ENCODE data around the gene CDYL2.

DNA sequence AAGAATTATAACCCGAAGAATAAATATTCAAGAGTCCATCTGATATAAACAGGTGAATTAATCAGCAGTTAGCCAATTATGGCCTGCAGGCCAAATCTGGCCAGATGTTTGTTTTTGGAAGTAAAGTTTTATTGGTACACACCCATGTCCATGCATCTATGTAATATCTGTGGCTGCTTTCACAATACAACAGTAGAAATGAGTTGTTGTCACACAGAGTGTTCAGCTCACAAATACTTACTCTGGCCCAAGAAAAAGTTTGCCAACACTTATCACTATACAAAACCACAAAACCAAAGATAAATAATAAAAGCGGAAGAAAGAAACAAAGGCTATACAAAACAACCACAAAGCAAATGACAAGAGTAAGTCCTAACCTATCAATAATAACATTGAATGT is 109.4 kb downstream of the CDYL2 start:
- TF ChIP-seq, protein P1, sequence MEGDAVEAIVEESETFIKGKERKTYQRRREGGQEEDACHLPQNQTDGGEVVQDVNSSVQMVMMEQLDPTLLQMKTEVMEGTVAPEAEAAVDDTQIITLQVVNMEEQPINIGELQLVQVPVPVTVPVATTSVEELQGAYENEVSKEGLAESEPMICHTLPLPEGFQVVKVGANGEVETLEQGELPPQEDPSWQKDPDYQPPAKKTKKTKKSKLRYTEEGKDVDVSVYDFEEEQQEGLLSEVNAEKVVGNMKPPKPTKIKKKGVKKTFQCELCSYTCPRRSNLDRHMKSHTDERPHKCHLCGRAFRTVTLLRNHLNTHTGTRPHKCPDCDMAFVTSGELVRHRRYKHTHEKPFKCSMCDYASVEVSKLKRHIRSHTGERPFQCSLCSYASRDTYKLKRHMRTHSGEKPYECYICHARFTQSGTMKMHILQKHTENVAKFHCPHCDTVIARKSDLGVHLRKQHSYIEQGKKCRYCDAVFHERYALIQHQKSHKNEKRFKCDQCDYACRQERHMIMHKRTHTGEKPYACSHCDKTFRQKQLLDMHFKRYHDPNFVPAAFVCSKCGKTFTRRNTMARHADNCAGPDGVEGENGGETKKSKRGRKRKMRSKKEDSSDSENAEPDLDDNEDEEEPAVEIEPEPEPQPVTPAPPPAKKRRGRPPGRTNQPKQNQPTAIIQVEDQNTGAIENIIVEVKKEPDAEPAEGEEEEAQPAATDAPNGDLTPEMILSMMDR (IDR thresholded peaks at IDR 0.05): no peak
- TF ChIP-seq RFX5 (IDR thresholded peaks at IDR 0.05; ENCODE audit: low read length) (no peak), FOXM1 (IDR thresholded peaks at IDR 0.05; ENCODE audit: low read depth) (no peak), EZH2phosphoT487 (IDR thresholded peaks at IDR 0.05; ENCODE audit: borderline replicate concordance, low read depth) (no peak), TEAD4 (IDR thresholded peaks at IDR 0.05; ENCODE audit: borderline replicate concordance, insufficient read depth) (no peak), YY1 (IDR thresholded peaks at IDR 0.05; ENCODE audit: low read depth) (no peak), TAF1 (IDR thresholded peaks at IDR 0.05; ENCODE audit: borderline replicate concordance, low read depth, low read length) (no peak), GATA2 (CRISPR knock-in tag; IDR thresholded peaks at IDR 0.05) (no peak), RXRA (IDR thresholded peaks at IDR 0.05; ENCODE audit: borderline replicate concordance, low read depth) (no peak)
- TF ChIP-seq, protein P2, sequence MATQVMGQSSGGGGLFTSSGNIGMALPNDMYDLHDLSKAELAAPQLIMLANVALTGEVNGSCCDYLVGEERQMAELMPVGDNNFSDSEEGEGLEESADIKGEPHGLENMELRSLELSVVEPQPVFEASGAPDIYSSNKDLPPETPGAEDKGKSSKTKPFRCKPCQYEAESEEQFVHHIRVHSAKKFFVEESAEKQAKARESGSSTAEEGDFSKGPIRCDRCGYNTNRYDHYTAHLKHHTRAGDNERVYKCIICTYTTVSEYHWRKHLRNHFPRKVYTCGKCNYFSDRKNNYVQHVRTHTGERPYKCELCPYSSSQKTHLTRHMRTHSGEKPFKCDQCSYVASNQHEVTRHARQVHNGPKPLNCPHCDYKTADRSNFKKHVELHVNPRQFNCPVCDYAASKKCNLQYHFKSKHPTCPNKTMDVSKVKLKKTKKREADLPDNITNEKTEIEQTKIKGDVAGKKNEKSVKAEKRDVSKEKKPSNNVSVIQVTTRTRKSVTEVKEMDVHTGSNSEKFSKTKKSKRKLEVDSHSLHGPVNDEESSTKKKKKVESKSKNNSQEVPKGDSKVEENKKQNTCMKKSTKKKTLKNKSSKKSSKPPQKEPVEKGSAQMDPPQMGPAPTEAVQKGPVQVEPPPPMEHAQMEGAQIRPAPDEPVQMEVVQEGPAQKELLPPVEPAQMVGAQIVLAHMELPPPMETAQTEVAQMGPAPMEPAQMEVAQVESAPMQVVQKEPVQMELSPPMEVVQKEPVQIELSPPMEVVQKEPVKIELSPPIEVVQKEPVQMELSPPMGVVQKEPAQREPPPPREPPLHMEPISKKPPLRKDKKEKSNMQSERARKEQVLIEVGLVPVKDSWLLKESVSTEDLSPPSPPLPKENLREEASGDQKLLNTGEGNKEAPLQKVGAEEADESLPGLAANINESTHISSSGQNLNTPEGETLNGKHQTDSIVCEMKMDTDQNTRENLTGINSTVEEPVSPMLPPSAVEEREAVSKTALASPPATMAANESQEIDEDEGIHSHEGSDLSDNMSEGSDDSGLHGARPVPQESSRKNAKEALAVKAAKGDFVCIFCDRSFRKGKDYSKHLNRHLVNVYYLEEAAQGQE (IDR thresholded peaks at IDR 0.05; ENCODE audit: low read depth, low read length): no peak
- TF ChIP-seq, protein P3, sequence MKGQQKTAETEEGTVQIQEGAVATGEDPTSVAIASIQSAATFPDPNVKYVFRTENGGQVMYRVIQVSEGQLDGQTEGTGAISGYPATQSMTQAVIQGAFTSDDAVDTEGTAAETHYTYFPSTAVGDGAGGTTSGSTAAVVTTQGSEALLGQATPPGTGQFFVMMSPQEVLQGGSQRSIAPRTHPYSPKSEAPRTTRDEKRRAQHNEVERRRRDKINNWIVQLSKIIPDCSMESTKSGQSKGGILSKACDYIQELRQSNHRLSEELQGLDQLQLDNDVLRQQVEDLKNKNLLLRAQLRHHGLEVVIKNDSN (IDR thresholded peaks at IDR 0.05; ENCODE audit: borderline replicate concordance, low read depth): no peak
